Esophagus (tissue), 2 donors: Measurements from ENCODE around the gene EFNB2. TPM values are rescaled to one million over a fixed set of nuclear protein-coding genes. Genes with fewer than 3 reads are reported as not detected.

Experiments
- H3K27ac ChIP-seq, 2 donors: one replicate each; pipeline ENCODE4 v1.5.1; 2013; ENCODE audit warnings: low read depth in 2 of 2, mild to moderate bottlenecking in 2 of 2, inconsistent platforms in 1 of 2, low read length in 1 of 2, moderate library complexity in 1 of 2
- H3K27me3 ChIP-seq, 2 donors: one replicate each; pipeline ENCODE4 v1.6.1; 2013; ENCODE audit warnings: low read length in 2 of 2, control low read depth in 1 of 2, mild to moderate bottlenecking in 1 of 2; ENCODE audit not compliant: insufficient read depth in 2 of 2, control insufficient read depth in 1 of 2
- H3K36me3 ChIP-seq, 2 donors: one replicate each; pipeline ENCODE4 v1.6.1; 2013; ENCODE audit warnings: low read length in 1 of 2; ENCODE audit not compliant: control insufficient read depth in 2 of 2, insufficient read depth in 2 of 2
- H3K4me1 ChIP-seq, 2 donors: one replicate each; pipeline ENCODE4 v1.6.1; 2013; ENCODE audit warnings: low read length in 1 of 2; ENCODE audit not compliant: control insufficient read depth in 2 of 2, insufficient read depth in 2 of 2
- H3K4me3 ChIP-seq, 2 donors: one replicate each; pipeline ENCODE4 v1.5.1; 2013; ENCODE audit warnings: low read length in 2 of 2, mild to moderate bottlenecking in 2 of 2, low read depth in 1 of 2, moderate library complexity in 1 of 2
- H3K9me3 ChIP-seq, 2 donors: one replicate each; pipeline ENCODE4 v1.6.1; 2013; ENCODE audit warnings: mild to moderate bottlenecking in 2 of 2, low read depth in 1 of 2, low read length in 1 of 2, moderate library complexity in 1 of 2; ENCODE audit not compliant: control insufficient read depth in 2 of 2, insufficient read depth in 1 of 2
- WGBS, 2 donors: extraction: QIAGEN DNeasy Blood & Tissue Kit; methylation state at CpG; one replicate each; pipeline ENCODE4 v1.1.7; 2013; 5-methylcytosine and 5-hydroxymethylcytosine counted together
- polyA plus RNA-seq, 2 donors: library from polyadenylated mRNA; stranded (reverse); fragments of 200-250 nt; gene quantifications; one replicate each; pipeline ENCODE4 v1.2.3, GENCODE V29; 2013
- donor health status: healthy with polysubstance abuse.
- donor health status: Bipolar disorder and iron deficiency.

EFNB2 gene
- polyA plus RNA-seq, 2 donors: 8.0 to 8.4 TPM

DNA sequence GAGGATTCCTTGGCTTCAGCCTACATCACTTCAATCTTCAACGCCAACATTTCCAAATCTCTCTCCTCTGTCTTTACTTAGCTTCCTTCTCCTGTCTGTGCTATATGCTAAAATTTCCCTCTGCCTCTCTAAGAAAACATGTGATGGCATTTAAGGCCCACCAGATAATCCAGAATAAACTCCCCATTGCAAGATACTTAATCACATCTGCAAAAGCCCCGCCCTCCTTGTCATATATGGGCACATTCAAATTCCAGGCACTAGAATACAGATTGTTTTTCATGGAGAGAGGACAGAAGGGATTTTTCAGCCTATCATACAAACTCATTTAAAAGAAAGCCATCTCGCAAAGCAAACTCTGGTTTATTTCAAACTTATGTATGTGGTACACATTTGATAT, 16.3 kb upstream of the EFNB2 start:
- 96 to 98% methylated on average over 3 of the region's 3 CpGs for WGBS, 2 donors
- Histone ChIP-seq H3K27me3 (no peaks in the 10 kb centered on the region), H3K36me3 (peaks cover 3 to 8% of the 10 kb centered on the region in 2 donors), H3K9me3 (no peaks in the 10 kb centered on the region), H3K4me1 (no peaks in the 10 kb centered on the region), H3K27ac (no peak overlapping the region), H3K4me3 (no peak overlapping the region)

DNA sequence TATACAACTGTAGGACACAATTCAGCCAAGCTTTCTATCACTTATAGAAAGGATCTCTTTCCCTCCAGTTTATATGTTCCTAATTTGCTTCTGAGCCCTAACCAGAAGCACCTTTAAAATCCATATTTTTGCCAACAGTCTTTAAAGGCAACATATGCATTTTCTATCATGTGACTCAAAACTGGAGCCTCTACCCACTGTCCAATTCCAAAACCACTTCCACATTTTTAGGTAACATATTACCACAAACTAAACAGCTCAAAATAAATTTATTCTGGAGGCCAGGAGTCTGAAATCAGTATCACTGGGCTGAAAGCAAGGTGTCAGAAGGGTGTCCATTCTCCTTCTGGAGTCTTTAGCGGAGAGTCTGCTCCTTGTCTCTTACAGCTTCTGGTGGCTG, 15.9 kb upstream of the EFNB2 start:
- Histone ChIP-seq H3K27ac (no peak overlapping the region), H3K27me3 (no peaks in the 10 kb centered on the region), H3K9me3 (no peaks in the 10 kb centered on the region), H3K4me1 (no peaks in the 10 kb centered on the region), H3K36me3 (peaks cover 3 to 8% of the 10 kb centered on the region in 2 donors), H3K4me3 (no peak overlapping the region)
- WGBS, 2 donors: 98 to 100% methylated on average over 1 of the region's 1 CpG

DNA sequence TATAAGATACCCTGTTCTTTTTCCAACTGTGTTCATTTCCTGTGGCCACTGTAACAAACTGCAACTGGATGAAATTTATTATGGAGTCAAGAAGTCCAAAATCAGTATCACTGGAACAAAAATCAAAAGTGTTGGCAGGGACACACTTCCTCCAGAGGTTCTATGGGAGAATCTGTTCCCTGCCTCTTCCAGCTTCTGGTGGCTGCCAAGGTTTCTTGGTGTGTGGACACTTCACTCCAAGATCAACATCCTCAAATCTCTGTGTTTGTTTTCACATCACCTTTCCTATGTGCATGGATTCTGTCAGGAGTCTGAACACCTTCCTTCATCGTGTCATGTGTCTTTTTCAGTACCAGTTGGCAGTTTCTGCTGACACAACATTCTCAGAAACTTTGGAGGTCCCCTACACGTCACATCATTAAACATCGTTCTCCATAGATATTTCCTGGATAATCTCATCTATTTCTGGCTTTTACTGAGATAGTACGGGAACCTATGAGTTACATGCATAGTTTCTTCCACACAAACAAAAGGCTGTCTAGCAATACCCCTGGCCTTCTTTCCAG, 15.2 kb upstream of the EFNB2 start:
- Histone ChIP-seq H3K27me3 (no peaks in the 10 kb centered on the region), H3K36me3 (peaks cover 1 to 8% of the 10 kb centered on the region in 2 donors), H3K4me3 (no peak overlapping the region)

DNA sequence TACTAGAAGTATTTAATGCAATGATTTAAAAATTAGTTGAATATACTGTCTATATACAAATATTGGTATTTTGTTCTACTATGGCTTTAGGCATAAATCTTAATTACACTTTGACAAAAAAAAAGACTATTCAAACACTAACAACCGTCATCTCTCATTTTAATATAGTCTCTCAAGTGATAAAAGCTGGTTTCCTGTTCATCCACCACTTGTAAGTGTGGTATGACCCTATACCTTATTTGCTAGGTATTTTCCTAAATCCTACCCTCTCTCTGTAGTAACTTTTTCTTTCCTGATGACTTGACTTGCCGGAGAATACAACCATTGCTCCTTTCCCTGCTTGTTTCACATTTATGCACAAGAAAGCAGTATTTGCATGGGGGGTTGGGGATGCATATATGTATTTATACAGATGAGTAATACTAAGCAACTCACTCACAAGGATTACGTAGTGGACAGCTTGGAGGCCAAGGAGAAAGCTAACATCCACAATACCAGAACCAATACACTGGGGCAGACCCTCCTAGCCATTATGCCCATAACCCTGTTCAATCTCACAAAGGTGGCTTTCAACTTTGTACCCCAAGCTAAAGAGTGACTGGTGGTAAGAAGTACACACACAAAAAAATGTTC, 12.7 kb upstream of the EFNB2 start:
- no peaks in the 10 kb centered on the region for H3K27me3 ChIP-seq
- H3K36me3 ChIP-seq: peaks cover 0 to 5% of the 10 kb centered on the region in 2 donors
- H3K4me1 ChIP-seq: no peaks in the 10 kb centered on the region
- H3K27ac ChIP-seq: no peak overlapping the region
- H3K9me3 ChIP-seq: no peaks in the 10 kb centered on the region
- 80 to 86% methylated on average over 3 of the region's 3 CpGs for WGBS, 2 donors
- no peak overlapping the region for H3K4me3 ChIP-seq

More for the DNA sequence above, 15.2 kb upstream of the EFNB2 start:
- Histone ChIP-seq H3K9me3 (no peaks in the 10 kb centered on the region), H3K4me1 (no peaks in the 10 kb centered on the region), H3K27ac (no peak overlapping the region)
- WGBS, 2 donors: 85 to 88% methylated on average over 4 of the region's 4 CpGs

- H3K4me3 ChIP-seq: no peak overlapping the region
- H3K4me1 ChIP-seq: no peaks in the 10 kb centered on the region
- H3K36me3 ChIP-seq: peaks cover 0 to 2% of the 10 kb centered on the region in 2 donors
- H3K27me3 ChIP-seq: no peaks in the 10 kb centered on the region
- no peaks in the 10 kb centered on the region for H3K9me3 ChIP-seq
- H3K27ac ChIP-seq: no peak overlapping the region
- 94 to 96% methylated on average over 1 of the region's 1 CpG for WGBS, 2 donors
These were observed 6.4 kb upstream of the EFNB2 start for GRCh38 chr13:106541826-106542225.

DNA sequence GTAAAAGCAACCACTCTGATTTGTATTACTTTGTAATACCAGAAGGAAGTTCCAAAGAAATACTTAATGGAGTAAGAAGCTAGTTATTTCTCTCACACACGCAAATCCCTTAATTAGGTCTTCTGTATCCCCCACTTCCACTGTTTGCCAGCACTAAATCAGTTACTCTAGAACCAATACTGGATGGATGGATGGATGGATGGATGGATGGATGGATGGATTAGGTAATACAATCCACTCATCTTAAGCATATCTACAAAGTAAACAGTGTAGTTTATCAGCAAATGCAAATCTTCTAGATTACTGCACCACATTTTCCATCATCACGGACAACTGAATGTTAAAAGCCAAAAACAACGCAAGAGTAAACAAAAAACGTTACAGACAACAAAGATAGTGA, 5.2 kb upstream of the EFNB2 start:
- Histone ChIP-seq H3K27ac (no peak overlapping the region), H3K9me3 (no peaks in the 10 kb centered on the region), H3K27me3 (no peaks in the 10 kb centered on the region), H3K4me3 (no peak overlapping the region), H3K36me3 (peaks cover 0 to 2% of the 10 kb centered on the region in 2 donors), H3K4me1 (no peaks in the 10 kb centered on the region)
- WGBS, 2 donors: 79 to 83% methylated on average over 4 of the region's 4 CpGs

- Histone ChIP-seq H3K36me3 (no peaks in the 10 kb centered on the region), H3K4me1 (peaks cover 1 to 2% of the 10 kb centered on the region in 2 donors), H3K4me3 (no peak overlapping the region), H3K27me3 (no peaks in the 10 kb centered on the region), H3K27ac (no peak overlapping the region), H3K9me3 (no peaks in the 10 kb centered on the region)
- WGBS, 2 donors: 61 to 63% methylated on average over 3 of the region's 3 CpGs
These were observed 2.1 kb upstream of the EFNB2 start for GRCh38 chr13:106537521-106537920.

DNA sequence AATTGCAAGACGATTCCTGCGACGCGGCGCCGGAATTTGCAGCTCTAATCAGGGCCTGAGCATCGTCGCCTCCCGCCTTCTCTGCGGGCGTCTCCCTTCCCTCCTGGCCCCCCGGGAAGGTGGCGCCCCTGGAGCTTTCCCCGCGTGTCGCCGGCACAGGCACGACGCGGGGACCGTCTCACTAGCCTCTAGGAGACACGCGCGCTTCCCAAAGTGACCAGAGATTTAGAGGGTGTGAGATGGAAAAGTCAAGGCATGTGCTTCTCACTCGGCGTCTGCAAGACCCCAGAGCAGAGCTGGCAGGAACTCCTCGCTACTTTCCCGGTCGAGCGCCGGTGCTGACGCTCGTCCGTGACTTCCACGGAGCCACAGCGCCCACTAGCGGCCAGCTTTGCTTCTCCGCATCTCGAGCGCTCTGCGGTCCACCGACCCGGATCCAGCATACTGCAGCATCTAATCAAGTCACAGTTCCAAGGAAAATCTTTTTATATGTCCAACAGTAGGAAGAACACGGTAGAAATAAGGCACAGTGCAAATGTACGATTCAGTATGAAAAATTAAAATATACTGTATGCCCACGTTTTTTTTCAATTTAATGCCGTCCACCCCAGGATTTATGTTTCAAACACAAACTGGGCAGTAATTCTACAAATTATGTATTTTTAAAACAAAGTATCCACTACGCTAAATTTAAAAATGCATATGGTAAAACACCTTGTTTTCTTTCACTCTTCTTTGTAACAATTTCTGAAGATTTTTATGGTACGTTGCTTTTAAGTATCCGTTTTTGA, 977 bp upstream of the EFNB2 start:
- H3K4me1 ChIP-seq: peaks cover 2 to 3% of the 10 kb centered on the region in 2 donors
- no peaks in the 10 kb centered on the region for H3K36me3 ChIP-seq
- peak overlapping the region; percentile 38 to 62 for H3K27ac ChIP-seq
- no peaks in the 10 kb centered on the region for H3K27me3 ChIP-seq
- no peaks in the 10 kb centered on the region for H3K9me3 ChIP-seq
- peak overlapping the region; percentile 65 to 85 for H3K4me3 ChIP-seq
- 5% methylated on average over 50 of the region's 50 CpGs for WGBS, 2 donors

- Histone ChIP-seq H3K4me3 (peak overlapping the region; percentile 78 to 85), H3K9me3 (no peaks in the 10 kb centered on the region), H3K27ac (peak overlapping the region; percentile 81 to 86), H3K4me1 (peaks cover 3 to 4% of the 10 kb centered on the region in 2 donors), H3K27me3 (no peaks in the 10 kb centered on the region), H3K36me3 (no peaks in the 10 kb centered on the region)
- 1% methylated on average over 86 to 121 of the region's 121 CpGs for WGBS, 2 donors
These were observed 567 bp downstream of the EFNB2 start for GRCh38 chr13:106534639-106535551.
